ENCODE measurements around the gene DPYSL5. TPM values are rescaled to one million over a fixed set of nuclear protein-coding genes. Genes with fewer than 3 reads are reported as not detected.

The DPYSL5 gene
- total and polyA plus RNA-seq, 2 of the 8 experiments (the other 6 are each of a cell fraction or from before 2014, with no cell fraction given), result 11.9 to 16.4 TPM

DNA sequence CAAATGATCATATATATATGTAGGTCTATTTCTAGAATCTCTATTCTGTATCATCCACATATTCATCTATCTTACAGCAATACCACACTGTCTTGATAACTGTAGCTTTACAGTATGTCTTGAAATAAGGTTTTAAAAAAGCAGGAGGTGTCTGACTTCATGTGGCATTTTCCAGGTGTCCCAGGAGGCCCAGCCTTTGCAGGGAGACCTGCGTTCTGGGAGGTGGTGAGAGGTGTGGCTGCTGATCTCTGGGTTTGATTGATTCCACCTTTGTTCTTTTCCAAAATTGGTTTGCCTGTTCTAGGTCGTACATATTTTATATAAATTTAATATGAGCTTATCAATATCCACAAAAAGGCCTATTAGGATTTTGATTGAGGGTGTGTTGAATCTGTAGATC is 26.6 kb downstream of the DPYSL5 start:
- H3K14ac ChIP-seq (ENCODE audit: insufficient read length), result no peak overlapping the region
- H3K36me3 ChIP-seq (ENCODE audit: control insufficient read depth in 2 of 4, insufficient read depth in 4 of 4, low read length in 3 of 4), result no peaks in the 10 kb centered on the region
- H3K9ac ChIP-seq (replicated peaks in 1 of 4; ENCODE audit: extremely low read depth in 1 of 4, low read depth in 3 of 4, low read length in 3 of 4), result no peak overlapping the region
- H3K23ac ChIP-seq (ENCODE audit: insufficient read length), result no peak overlapping the region
- no peak overlapping the region for H3K18ac ChIP-seq (ENCODE audit: extremely low read depth, low read length)
- no peak for DNase-seq (ENCODE audit: low read depth in 1 of 2, low spot score in 2 of 2)
- no peaks in the 10 kb centered on the region for H3K79me1 ChIP-seq (ENCODE audit: low read depth, low read length)
- FAIRE-seq, result no peak
- no peak overlapping the region for H3K4ac ChIP-seq (replicated peaks; ENCODE audit: insufficient read length, low read depth, low read length)
- H3K4me3 ChIP-seq (ENCODE audit: extremely low read depth in 1 of 4, insufficient read depth in 2 of 4, low read depth in 3 of 4, low read length in 4 of 4), result no peak overlapping the region
- H4K8ac ChIP-seq (ENCODE audit: extremely low read depth, insufficient read depth, low read length), result no peak overlapping the region
- H2BK12ac ChIP-seq (ENCODE audit: low read depth, low read length), result no peak overlapping the region
- no peak overlapping the region for H4K91ac ChIP-seq (replicated peaks; ENCODE audit: insufficient read length, low read length)
- no peak overlapping the region for H3K56ac ChIP-seq (replicated peaks; ENCODE audit: insufficient read length, low read depth, low read length)
- no peak overlapping the region for H4K5ac ChIP-seq (ENCODE audit: insufficient read length, low read depth, low read length)
- H4K20me1 ChIP-seq (replicated peaks in 1 of 2; ENCODE audit: control insufficient read depth in 1 of 2, insufficient read depth in 2 of 2, low read length in 2 of 2), result peaks cover 0 to 17% of the 10 kb centered on the region in 2 experiments
- H3K79me2 ChIP-seq (ENCODE audit: control insufficient read depth in 1 of 2, insufficient read depth in 2 of 2, low read length in 2 of 2), result no peaks in the 10 kb centered on the region
- H3K27me3 ChIP-seq (replicated peaks in 1 of 4; ENCODE audit: control insufficient read depth in 3 of 4, extremely low read depth in 1 of 4, insufficient read depth in 3 of 4, low read length in 3 of 4), result peaks cover 0 to 8% (median 3%) of the 10 kb centered on the region in 4 experiments; a peak in 3 of 7 replicates
- no peaks in the 10 kb centered on the region for H3K4me1 ChIP-seq (replicated peaks in 1 of 4; ENCODE audit: control insufficient read depth in 3 of 4, insufficient read depth in 4 of 4, low read length in 3 of 4)
- no peak overlapping the region for H2BK5ac ChIP-seq (ENCODE audit: low read depth, low read length)
- no peak overlapping the region for H3K4me2 ChIP-seq (ENCODE audit: insufficient read depth in 1 of 2, low read depth in 2 of 2, low read length in 2 of 2)
- POLR2A ChIA-PET (ENCODE audit: partially characterized antibody), result interaction anchor here (0.9 kb wide), 1 partner anchor 14 kb away, joined by 4 read pairs; no protein-coding TSS in a partner anchor
- no peak overlapping the region for H3K27ac ChIP-seq (ENCODE audit: low read depth, low read length)
- H2AK5ac ChIP-seq (ENCODE audit: low read depth, low read length), result no peak overlapping the region
- no peak overlapping the region for H2BK15ac ChIP-seq (ENCODE audit: low read length)
- no peak overlapping the region for H2BK20ac ChIP-seq (ENCODE audit: low read length)
- CTCF ChIA-PET (ENCODE audit: partially characterized antibody), result interaction anchor here (1.9 to 2.3 kb wide), 2 partner anchors 10 to 68 kb away, joined by 5 to 8 read pairs; no protein-coding TSS in a partner anchor
- H3K9me3 ChIP-seq (ENCODE audit: insufficient read depth in 2 of 2, low read depth in 1 of 2, low read length in 1 of 2), result no peaks in the 10 kb centered on the region
- H3K23me2 ChIP-seq (ENCODE audit: low read depth, low read length), result no peaks in the 10 kb centered on the region; the same call in 1 of the 2 replicates
- WGBS, 2 experiments (ENCODE audit: extremely low coverage in 1 of 2, insufficient coverage in 1 of 2, insufficient read length in 1 of 2, insufficient replicate concordance in 2 of 2, low coverage in 1 of 2, low lambda C conversion rate in 2 of 2, missing lambda C conversion rate in 1 of 2), result 89% methylated on average over 2 of the region's 2 CpGs; no CpG with 5 or more reads in 1 of the 2 experiments
- no peak overlapping the region for H2BK120ac ChIP-seq (replicated peaks; ENCODE audit: low read depth, low read length)
- H2AFZ ChIP-seq (ENCODE audit: low read length), result no peak overlapping the region
- no peak for TF ChIP-seq SIN3A (conservative IDR thresholded peaks at IDR 0.05 in 1 of 2, IDR thresholded peaks at IDR 0.05 in 1 of 2; ENCODE audit: low read depth in 1 of 2, low read length in 2 of 2)
- no peak for TF ChIP-seq RXRA (IDR thresholded peaks at IDR 0.05; ENCODE audit: insufficient read depth, low read depth, low read length)
- TF ChIP-seq EZH2 (IDR thresholded peaks at IDR 0.05; ENCODE audit: low read depth, low read length, severe bottlenecking), result no peak
- TF ChIP-seq EGR1 (IDR thresholded peaks at IDR 0.05; ENCODE audit: borderline replicate concordance, low read depth, low read length), result no peak
- TF ChIP-seq CHD2 (IDR thresholded peaks at IDR 0.05; ENCODE audit: low read length), result no peak
